ENCODE results near the gene PRXL2C. TPM values are rescaled to one million over a fixed set of nuclear protein-coding genes. Genes with fewer than 3 reads are reported as not detected.
"Not testable (repeated sequence)": the region's sequence is repeated elsewhere in the genome, so short reads cannot be mapped to it uniquely, and the experiment has no call there.

The PRXL2C gene
- total RNA-seq, 4 donors from 2014 or later: 16.7 to 25.6 (median 22.5) TPM

- 71 to 77% methylated on average over 22 of the region's 22 CpGs for WGBS, 2 donors
- DNase-seq: peak; percentile 19 to 22
- Histone ChIP-seq H3K4me3 (replicated peaks in 1 of 3) (no peak overlapping the region), H3K4me1 (peaks cover 0 to 9% of the 10 kb centered on the region in 2 donors), H3K27ac (peak overlapping the region; percentile 61 to 83 (median 75)), H3K9me3 (no peaks in the 10 kb centered on the region), H3K36me3 (no peaks in the 10 kb centered on the region), H3K27me3 (no peaks in the 10 kb centered on the region)
- TF ChIP-seq POLR2A (IDR thresholded peaks at IDR 0.05) (no peak), CTCF (IDR thresholded peaks at IDR 0.05) (no peak)
- intact Hi-C loops (cut with DNase I): no loop called here
Observed at GRCh38 chr9:96617439-96618185, 37.5 kb downstream of the PRXL2C start.

- no peak overlapping the region for H3K27ac ChIP-seq
- 91 to 93% methylated on average over 7 of the region's 7 CpGs for WGBS, 2 donors
- no peaks in the 10 kb centered on the region for H3K27me3 ChIP-seq
- H3K36me3 ChIP-seq: no peaks in the 10 kb centered on the region
- no peak overlapping the region for H3K4me3 ChIP-seq (replicated peaks in 1 of 3)
- no peaks in the 10 kb centered on the region for H3K9me3 ChIP-seq
- intact Hi-C loops (cut with DNase I): no loop called here
- peaks cover 3 to 16% of the 10 kb centered on the region in 2 donors for H3K4me1 ChIP-seq
- no peak for DNase-seq
- TF ChIP-seq POLR2A (IDR thresholded peaks at IDR 0.05) (no peak), CTCF (IDR thresholded peaks at IDR 0.05) (no peak)
Observed at GRCh38 chr9:96616817-96617438, 38.2 kb downstream of the PRXL2C start.

- H3K4me3 ChIP-seq (replicated peaks in 1 of 3): no peak overlapping the region
- H3K27ac ChIP-seq: no peak overlapping the region
- WGBS, 2 donors: 91 to 94% methylated on average over 6 of the region's 6 CpGs
- intact Hi-C loops (cut with DNase I): no loop called here
- peaks cover 6 to 23% of the 10 kb centered on the region in 2 donors for H3K4me1 ChIP-seq
- DNase-seq: no peak
- no peaks in the 10 kb centered on the region for H3K27me3 ChIP-seq
- no peaks in the 10 kb centered on the region for H3K36me3 ChIP-seq
- TF ChIP-seq CTCF (IDR thresholded peaks at IDR 0.05) (no peak), POLR2A (IDR thresholded peaks at IDR 0.05) (no peak)
- H3K9me3 ChIP-seq: no peaks in the 10 kb centered on the region
Observed at GRCh38 chr9:96615411-96615810, 39.7 kb downstream of the PRXL2C start.

- intact Hi-C loops (cut with DNase I); H3K4me3 ChIP-seq (replicated peaks in 1 of 3); H3K9me3 ChIP-seq; H3K27ac ChIP-seq; DNase-seq; H3K36me3 ChIP-seq; H3K27me3 ChIP-seq: not testable (repeated sequence)
- H3K4me1 ChIP-seq: peaks cover 6 to 23% of the 10 kb centered on the region in 2 donors
- WGBS, 2 donors: 92 to 93% methylated on average over 4 of the region's 4 CpGs
Observed at GRCh38 chr9:96614664-96615063, 40.5 kb downstream of the PRXL2C start.

GRCh38 chr9:96612966-96613589 lies 42.0 kb downstream of the PRXL2C start:
- Histone ChIP-seq H3K9me3 (no peaks in the 10 kb centered on the region), H3K27me3 (no peaks in the 10 kb centered on the region), H3K36me3 (no peaks in the 10 kb centered on the region), H3K4me3 (replicated peaks in 1 of 3) (no peak overlapping the region), H3K4me1 (peaks cover 6 to 23% of the 10 kb centered on the region in 2 donors), H3K27ac (no peak overlapping the region)
- TF ChIP-seq CTCF (IDR thresholded peaks at IDR 0.05) (no peak), POLR2A (IDR thresholded peaks at IDR 0.05) (no peak)
- 20 to 33% methylated on average over 1 of the region's 1 CpG for WGBS, 2 donors
- intact Hi-C loops (cut with DNase I): no loop called here
- no peak for DNase-seq
